Nephron progenitor cell (in vitro differentiated cells): ENCODE data around the gene PLA2G4B.

Experiments used
- DNase-seq: peaks from one replicate; pipeline ENCODE4 v3.0.0; 2021
- H3K27ac Mint-ChIP-seq: 2 replicates; pipeline ENCODE4 v1.8.0; 2021; ENCODE audit warnings: mild to moderate bottlenecking, moderate library complexity, mixed read lengths
- H3K27me3 Mint-ChIP-seq: 2 replicates; pipeline ENCODE4 v1.8.0; 2021; ENCODE audit warnings: mild to moderate bottlenecking, low read depth, mixed read lengths; ENCODE audit not compliant: poor library complexity
- H3K36me3 Mint-ChIP-seq: 2 replicates; pipeline ENCODE4 v1.8.0; 2021; ENCODE audit warnings: low read depth, mixed read lengths
- H3K4me1 Mint-ChIP-seq: 2 replicates; pipeline ENCODE4 v1.8.0; 2021; ENCODE audit warnings: mixed read lengths
- H3K4me3 Mint-ChIP-seq: 2 replicates; pipeline ENCODE4 v1.8.0; 2021; ENCODE audit warnings: mild to moderate bottlenecking, moderate library complexity, mixed read lengths
- H3K9me3 Mint-ChIP-seq: 2 replicates; pipeline ENCODE4 v1.8.0; 2021; ENCODE audit warnings: mild to moderate bottlenecking, moderate library complexity, mixed read lengths
- CTCF ChIP-seq: fragments of 200-600 bp; sonication (generic); IDR thresholded peaks from 2 replicates; pipeline ENCODE4 v1.5.0; 2021; ENCODE audit warnings: antibody characterized with exemption

PLA2G4B gene

GRCh38 chr15:41838400-41838897, at the start of gene PLA2G4B:
Gene PLA2G4B (plus strand): TSS chr15:41838847. CDS start chr15:41838914, 67 bp downstream.
- Mint-ChIP-seq H3K27me3 (peaks cover 3% of the 10 kb centered on the region), H3K27ac (no peak within 1 kb of the TSS), H3K4me1 (peaks cover 5% of the 10 kb centered on the region), H3K36me3 (peaks cover 8% of the 10 kb centered on the region), H3K9me3 (no peaks in the 10 kb centered on the region), H3K4me3 (no peak within 1 kb of the TSS)
- TF ChIP-seq CTCF: no peak
- DNase-seq: no peak

- no peak overlapping the region for H3K4me3 Mint-ChIP-seq
- H3K27ac Mint-ChIP-seq: no peak overlapping the region
- DNase-seq: no peak
- no peaks in the 10 kb centered on the region for H3K27me3 Mint-ChIP-seq
- no peak for TF ChIP-seq CTCF
- H3K36me3 Mint-ChIP-seq: peaks cover 5% of the 10 kb centered on the region
- no peaks in the 10 kb centered on the region for H3K9me3 Mint-ChIP-seq
- peaks cover 54% of the 10 kb centered on the region for H3K4me1 Mint-ChIP-seq
Observed at GRCh38 chr15:41789236-41789635, 49.4 kb upstream of the PLA2G4B start.

- H3K4me1 Mint-ChIP-seq: peaks cover 54% of the 10 kb centered on the region
- no peaks in the 10 kb centered on the region for H3K27me3 Mint-ChIP-seq
- peaks cover 4% of the 10 kb centered on the region for H3K36me3 Mint-ChIP-seq
- H3K27ac Mint-ChIP-seq: no peak overlapping the region
- H3K9me3 Mint-ChIP-seq: no peaks in the 10 kb centered on the region
- TF ChIP-seq CTCF: no peak
- no peak overlapping the region for H3K4me3 Mint-ChIP-seq
- no peak for DNase-seq
Observed at GRCh38 chr15:41789662-41790061, 49.0 kb upstream of the PLA2G4B start.

- H3K27ac Mint-ChIP-seq: no peak overlapping the region
- peaks cover 4% of the 10 kb centered on the region for H3K36me3 Mint-ChIP-seq
- no peak for TF ChIP-seq CTCF
- no peaks in the 10 kb centered on the region for H3K9me3 Mint-ChIP-seq
- DNase-seq: no peak
- H3K27me3 Mint-ChIP-seq: no peaks in the 10 kb centered on the region
- H3K4me1 Mint-ChIP-seq: peaks cover 56% of the 10 kb centered on the region
- H3K4me3 Mint-ChIP-seq: no peak overlapping the region
Observed at GRCh38 chr15:41790169-41790568, 48.5 kb upstream of the PLA2G4B start.

- H3K4me3 Mint-ChIP-seq: no peak overlapping the region
- H3K36me3 Mint-ChIP-seq: peaks cover under 1% of the 10 kb centered on the region
- H3K4me1 Mint-ChIP-seq: peaks cover 64% of the 10 kb centered on the region
- no peaks in the 10 kb centered on the region for H3K9me3 Mint-ChIP-seq
- no peak for DNase-seq
- TF ChIP-seq CTCF: no peak
- H3K27me3 Mint-ChIP-seq: no peaks in the 10 kb centered on the region
- peak overlapping the region; percentile 10 for H3K27ac Mint-ChIP-seq
Observed at GRCh38 chr15:41790756-41791546, 47.7 kb upstream of the PLA2G4B start.

GRCh38 chr15:41791547-41791937, 47.1 kb upstream of the PLA2G4B start:
- no peak for DNase-seq
- H3K9me3 Mint-ChIP-seq: no peaks in the 10 kb centered on the region
- no peak overlapping the region for H3K4me3 Mint-ChIP-seq
- H3K27ac Mint-ChIP-seq: peak overlapping the region; percentile 80
- no peaks in the 10 kb centered on the region for H3K36me3 Mint-ChIP-seq
- TF ChIP-seq CTCF: no peak
- H3K4me1 Mint-ChIP-seq: peaks cover 70% of the 10 kb centered on the region
- H3K27me3 Mint-ChIP-seq: no peaks in the 10 kb centered on the region
